HG02623 (cell line): Measurements from ENCODE around the gene OR1L4.

Source experiments
- ATAC-seq: cut with Tn5 transposase; IDR thresholded peaks from one replicate; pipeline ENCODE4 v1.9.1; 2021; ENCODE audit warnings: moderate library complexity; ENCODE audit not compliant: unreplicated experiment

OR1L4 gene, protein sequence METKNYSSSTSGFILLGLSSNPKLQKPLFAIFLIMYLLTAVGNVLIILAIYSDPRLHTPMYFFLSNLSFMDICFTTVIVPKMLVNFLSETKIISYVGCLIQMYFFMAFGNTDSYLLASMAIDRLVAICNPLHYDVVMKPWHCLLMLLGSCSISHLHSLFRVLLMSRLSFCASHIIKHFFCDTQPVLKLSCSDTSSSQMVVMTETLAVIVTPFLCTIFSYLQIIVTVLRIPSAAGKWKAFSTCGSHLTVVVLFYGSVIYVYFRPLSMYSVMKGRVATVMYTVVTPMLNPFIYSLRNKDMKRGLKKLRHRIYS

DNA sequence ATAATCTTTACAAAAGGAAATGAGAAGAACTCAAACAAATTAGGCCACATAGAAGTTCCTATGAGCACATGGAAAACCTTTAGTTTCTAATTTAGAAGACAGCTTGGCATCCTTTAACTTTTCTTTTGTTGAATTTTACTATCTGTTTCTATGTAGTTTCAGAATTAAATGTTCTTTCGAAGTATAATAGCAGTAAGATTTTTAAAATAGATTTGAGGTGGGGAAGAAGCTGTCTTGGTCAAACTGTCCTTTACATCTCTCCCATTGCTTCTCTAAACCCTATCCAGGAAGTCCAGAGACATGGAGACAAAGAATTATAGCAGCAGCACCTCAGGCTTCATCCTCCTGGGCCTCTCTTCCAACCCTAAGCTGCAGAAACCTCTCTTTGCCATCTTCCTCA is at the start of gene OR1L4:
TSS of gene OR1L4 (plus strand) at position 301 of the 400 bp plus-strand sequence. CDS start at position 301, 0 bp downstream.
- ATAC-seq, result no peak

DNA sequence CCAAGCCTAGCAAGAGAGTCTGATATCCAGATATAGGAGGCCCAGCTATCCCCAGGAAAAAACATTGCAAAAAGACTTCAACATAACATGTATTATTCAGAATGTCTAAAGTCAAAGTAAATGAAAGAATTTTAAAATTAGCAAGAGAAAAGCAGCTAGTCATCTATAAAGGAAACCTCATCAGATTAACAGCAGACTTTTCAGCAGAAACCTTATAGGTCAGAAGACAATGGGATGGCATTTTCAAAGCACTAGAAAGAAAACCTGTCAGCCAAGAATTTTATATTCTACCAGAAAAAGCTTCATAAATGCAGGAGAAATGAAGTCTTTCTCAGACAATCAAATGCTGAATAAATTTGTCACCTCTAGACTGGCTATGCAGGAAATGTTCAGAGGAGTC is 38.9 kb upstream of the OR1L4 start:
- ATAC-seq, result no peak

DNA sequence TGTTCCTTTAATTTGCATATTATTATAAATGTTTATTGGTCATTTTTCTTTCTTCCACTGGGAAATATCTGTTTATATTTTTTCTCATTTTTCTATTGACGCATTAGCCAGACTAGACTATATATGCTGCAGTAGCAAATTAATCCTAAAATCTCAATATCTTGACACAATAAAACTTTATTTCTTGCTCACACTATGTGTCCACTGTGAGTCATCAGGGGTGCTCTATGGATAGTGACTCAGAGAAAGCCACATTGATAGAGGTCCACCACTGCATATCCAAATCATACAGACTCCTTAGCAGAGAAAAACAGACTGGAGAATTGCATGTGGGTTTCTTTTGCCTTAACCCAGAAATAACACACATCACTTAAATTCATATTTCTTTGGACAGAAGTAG is 28.1 kb upstream of the OR1L4 start:
- no peak for ATAC-seq

DNA sequence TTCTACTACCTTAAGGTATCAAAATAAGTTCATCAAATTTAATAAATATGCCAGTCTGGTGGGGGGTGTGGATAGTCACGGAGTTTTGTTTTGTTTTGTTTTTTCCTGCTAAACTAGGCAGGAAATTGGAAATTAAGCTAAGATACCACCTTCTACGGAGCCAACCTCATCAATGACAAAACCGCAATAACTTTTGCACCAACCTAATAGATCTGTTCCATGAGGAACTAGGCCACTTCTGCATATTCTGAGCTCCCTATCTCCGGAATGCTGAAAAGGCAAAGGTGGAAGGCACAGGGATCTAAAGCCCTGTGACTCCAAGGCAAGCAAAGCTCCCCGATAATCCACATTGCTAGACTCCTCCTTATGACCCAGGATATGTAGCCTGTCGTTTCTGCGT is 5.8 kb upstream of the OR1L4 start:
- ATAC-seq, result no peak

DNA sequence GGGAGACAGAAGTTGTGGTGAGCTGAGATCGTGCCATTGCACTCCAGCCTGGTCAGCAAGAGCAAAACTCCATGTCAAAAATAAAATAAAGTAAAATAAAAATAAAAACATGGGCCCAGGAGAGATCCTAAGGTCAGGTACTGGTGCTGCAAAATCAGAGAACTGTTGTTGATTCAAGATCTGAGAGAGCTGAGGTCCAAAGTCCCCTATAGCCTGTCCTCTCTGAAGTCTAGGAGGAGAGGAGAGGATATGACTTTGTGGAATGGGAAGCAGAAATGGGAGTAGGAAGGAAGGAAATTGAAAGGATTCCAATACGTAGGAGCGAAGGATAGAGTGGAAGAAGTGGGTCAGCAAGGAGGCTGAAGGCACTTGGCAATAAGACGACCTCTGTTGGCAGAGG is 4.6 kb upstream of the OR1L4 start:
- no peak for ATAC-seq

DNA sequence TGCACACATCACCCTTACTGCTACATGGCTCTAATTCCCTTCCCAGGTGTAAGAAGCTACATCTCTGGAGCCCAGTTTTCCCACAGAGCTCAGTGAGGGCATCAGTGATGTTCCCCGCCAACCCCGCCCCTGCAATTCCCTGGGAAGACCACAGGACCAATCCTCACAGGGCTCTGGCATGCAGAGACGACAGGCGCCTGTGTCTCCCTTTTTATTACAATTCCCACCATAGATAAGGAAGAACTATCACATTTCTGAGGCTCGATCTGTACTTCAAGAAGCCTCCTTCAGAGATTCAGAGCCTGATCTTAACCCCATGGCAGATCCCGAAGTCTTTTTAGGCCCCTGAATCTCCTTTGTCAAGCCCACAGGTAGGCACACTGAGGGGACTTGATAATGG is 18.2 kb downstream of the OR1L4 start, which contains the start of gene OR1L6:
TSS of gene OR1L6 (plus strand) at position 301 of the 400 bp plus-strand sequence. CDS start 7,545 bp downstream, outside the sequence.
- no peak for ATAC-seq

DNA sequence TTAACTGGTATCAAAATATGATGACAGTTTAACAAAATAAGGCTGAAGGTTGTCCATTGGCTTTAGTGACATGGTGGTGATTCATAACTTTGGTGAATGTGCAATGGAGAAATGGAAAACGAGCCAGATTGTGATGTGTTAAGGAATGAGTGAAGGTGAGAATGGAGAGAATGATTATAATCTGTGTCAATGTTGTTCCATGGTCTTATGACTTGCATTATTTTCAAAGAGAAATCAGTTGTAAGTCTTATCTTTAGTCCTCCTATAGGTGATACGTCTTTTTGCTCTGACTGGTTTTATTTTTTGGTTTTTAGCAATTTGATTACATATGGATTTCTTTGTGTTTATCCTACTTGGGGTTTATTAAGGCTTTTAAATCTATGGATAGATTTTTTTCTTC is 31.0 kb downstream of the OR1L4 start:
- no peak for ATAC-seq

DNA sequence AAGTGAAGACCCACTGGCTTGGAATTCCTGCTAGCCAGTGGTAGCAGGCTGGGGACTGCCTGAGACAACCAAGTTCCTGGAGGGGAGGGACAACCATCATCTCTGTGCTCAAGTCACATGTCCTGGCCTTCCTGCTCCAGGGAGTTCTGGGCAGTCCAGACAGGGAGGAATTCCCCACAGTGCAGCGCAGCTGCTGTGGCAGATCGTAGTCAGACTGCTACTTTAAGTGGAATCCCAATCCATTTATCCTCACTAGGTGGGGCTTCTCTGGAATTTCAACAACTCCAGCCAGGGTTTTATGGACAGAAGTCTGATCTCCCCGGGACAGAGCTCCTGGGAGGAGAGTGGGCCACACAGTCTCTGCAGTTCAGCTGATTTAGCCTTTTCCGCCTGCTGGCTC is 44.0 kb downstream of the OR1L4 start:
- no peak for ATAC-seq
